ENCODE data around the gene SLC17A4.
A peak's percentile ranks its signal among the peaks of the same experiment; 100 is the strongest.

SLC17A4 gene

GRCh38 chr6:25749837-25750236 is 4.7 kb upstream of the SLC17A4 start:
- no peak for DNase-seq (ENCODE audit: low read depth)

GRCh38 chr6:25750906-25751305 is 3.6 kb upstream of the SLC17A4 start:
- no peak for DNase-seq (ENCODE audit: low read depth)

- DNase-seq (ENCODE audit: low read depth), result no peak
These were observed 1.5 kb upstream of the SLC17A4 start for GRCh38 chr6:25753079-25753478.

GRCh38 chr6:25755483-25755882 is 941 bp downstream of the SLC17A4 start:
- DNase-seq (ENCODE audit: low read depth), result no peak

- DNase-seq (ENCODE audit: low read depth), result no peak
These were observed 2.1 kb downstream of the SLC17A4 start for GRCh38 chr6:25756382-25757363.

GRCh38 chr6:25757936-25758642 is 3.5 kb downstream of the SLC17A4 start:
- DNase-seq (ENCODE audit: low read depth), result no peak

GRCh38 chr6:25764611-25765010 is 10.1 kb downstream of the SLC17A4 start:
- DNase-seq (ENCODE audit: low read depth), result no peak

- DNase-seq (ENCODE audit: low read depth), result no peak
These were observed 14.0 kb downstream of the SLC17A4 start for GRCh38 chr6:25768566-25768965.

GRCh38 chr6:25769983-25770382 is 15.4 kb downstream of the SLC17A4 start:
- no peak for DNase-seq (ENCODE audit: low read depth)

GRCh38 chr6:25774120-25774715 is 19.7 kb downstream of the SLC17A4 start:
- no peak for DNase-seq (ENCODE audit: low read depth)

GRCh38 chr6:25777031-25777430 is 22.5 kb downstream of the SLC17A4 start:
- no peak for DNase-seq (ENCODE audit: low read depth)

GRCh38 chr6:25777856-25778649 is 23.5 kb downstream of the SLC17A4 start:
- no peak for DNase-seq (ENCODE audit: low read depth)

- no peak for DNase-seq (ENCODE audit: low read depth)
These were observed 26.6 kb downstream of the SLC17A4 start for GRCh38 chr6:25781134-25781533.

- no peak for DNase-seq (ENCODE audit: low read depth)
These were observed 32.9 kb downstream of the SLC17A4 start for GRCh38 chr6:25787428-25787827.

- DNase-seq (ENCODE audit: low read depth), result peak; percentile 2
These were observed 33.9 kb downstream of the SLC17A4 start for GRCh38 chr6:25788305-25788922.

- DNase-seq (ENCODE audit: low read depth), result no peak
These were observed 34.9 kb downstream of the SLC17A4 start for GRCh38 chr6:25789475-25789874.

GRCh38 chr6:25792016-25792415 is 37.5 kb downstream of the SLC17A4 start:
- no peak for DNase-seq (ENCODE audit: low read depth)

GRCh38 chr6:25793970-25794369 is 39.4 kb downstream of the SLC17A4 start:
- no peak for DNase-seq (ENCODE audit: low read depth)

- no peak for DNase-seq (ENCODE audit: low read depth)
These were observed 40.2 kb downstream of the SLC17A4 start for GRCh38 chr6:25794784-25795183.

- DNase-seq (ENCODE audit: low read depth), result no peak
These were observed 46.9 kb downstream of the SLC17A4 start for GRCh38 chr6:25801436-25801835.

- DNase-seq (ENCODE audit: low read depth), result no peak
These were observed 50.3 kb downstream of the SLC17A4 start for GRCh38 chr6:25804804-25805203.
